Gastroesophageal sphincter (tissue), 4 donors: ENCODE data around the gene TOMM20. TPM values are rescaled to one million over a fixed set of nuclear protein-coding genes. Genes with fewer than 3 reads are reported as not detected.

Source experiments
- ATAC-seq: fragments of 150-250 bp; one replicate; pipeline ENCODE4 v1.9.1; 2016; ENCODE audit warnings: mild to moderate bottlenecking, moderate library complexity
- H3K27ac ChIP-seq, 4 donors: fragments of 200-600 bp; sonication (generic) in 3 of 4; 1 replicate in 3 of 4; 2 replicates in 1 of 4; pipeline ENCODE4 v1.5.1; 2016 to 2019
- H3K27me3 ChIP-seq: fragments of 200-600 bp; sonication (generic); one replicate; pipeline ENCODE4 v1.5.1; 2019
- H3K36me3 ChIP-seq, 2 donors: fragments of 200-600 bp; sonication (generic); one replicate each; pipeline ENCODE4 v1.5.1; 2019; ENCODE audit warnings: control low read depth in 1 of 2
- H3K4me1 ChIP-seq, 3 donors: fragments of 200-600 bp; sonication (generic); 1 replicate in 2 of 3; 2 replicates in 1 of 3; pipeline ENCODE4 v1.5.1; 2016 to 2019; ENCODE audit warnings: control low read depth in 2 of 3
- H3K4me3 ChIP-seq, 2 donors: fragments of 200-600 bp; sonication (generic); one replicate each; pipeline ENCODE4 v1.5.1; 2019; ENCODE audit warnings: mild to moderate bottlenecking in 1 of 2, moderate library complexity in 1 of 2
- H3K9me3 ChIP-seq, 3 donors: fragments of 200-600 bp; sonication (generic); one replicate each; pipeline ENCODE4 v1.5.1; 2017 to 2019; ENCODE audit warnings: control low read depth in 2 of 3
- EP300 ChIP-seq: sonication (generic); formaldehyde crosslinking; IDR thresholded peaks from one replicate; pipeline ENCODE4 v1.6.1; 2017; ENCODE audit warnings: antibody characterized with exemption, mild to moderate bottlenecking
- POLR2A ChIP-seq, 2 donors: fragments of 450-650 bp; IDR thresholded peaks; one replicate each; pipeline ENCODE4 v1.6.1; 2017; ENCODE audit warnings: antibody characterized with exemption in 2 of 2, mild to moderate bottlenecking in 2 of 2, moderate library complexity in 1 of 2
- POLR2AphosphoS5 ChIP-seq: sonication (generic); formaldehyde crosslinking; IDR thresholded peaks from one replicate; pipeline ENCODE4 v1.6.1; 2017; ENCODE audit warnings: antibody characterized with exemption
- WGBS, 2 donors: methylation state at CpG; one replicate each; pipeline ENCODE4 v1.1.5; 2018; ENCODE audit warnings: low coverage in 1 of 2; 5-methylcytosine and 5-hydroxymethylcytosine counted together
- total RNA-seq, 4 donors: library from RNA; depleted of rRNA; stranded (reverse); fragments of >200 nt; gene quantifications; one replicate each; pipeline ENCODE4 v1.1.0, GENCODE V29; 2016
- TF ChIP-seq, protein P1 (sequence below), 4 experiments: fragments of 200-600 bp in 2 of 4; fragments of 450-650 bp in 2 of 4; sonication (generic) in 1 of 4; IDR thresholded peaks; one replicate each; pipeline ENCODE4 v1.5.1; 2017 to 2019; ENCODE audit warnings: antibody characterized with exemption in 4 of 4, mild to moderate bottlenecking in 2 of 4, moderate library complexity in 2 of 4

Gene TOMM20
- total RNA-seq, 4 donors from 2014 or later: 57.8 to 111 (median 99.1) TPM

DNA sequence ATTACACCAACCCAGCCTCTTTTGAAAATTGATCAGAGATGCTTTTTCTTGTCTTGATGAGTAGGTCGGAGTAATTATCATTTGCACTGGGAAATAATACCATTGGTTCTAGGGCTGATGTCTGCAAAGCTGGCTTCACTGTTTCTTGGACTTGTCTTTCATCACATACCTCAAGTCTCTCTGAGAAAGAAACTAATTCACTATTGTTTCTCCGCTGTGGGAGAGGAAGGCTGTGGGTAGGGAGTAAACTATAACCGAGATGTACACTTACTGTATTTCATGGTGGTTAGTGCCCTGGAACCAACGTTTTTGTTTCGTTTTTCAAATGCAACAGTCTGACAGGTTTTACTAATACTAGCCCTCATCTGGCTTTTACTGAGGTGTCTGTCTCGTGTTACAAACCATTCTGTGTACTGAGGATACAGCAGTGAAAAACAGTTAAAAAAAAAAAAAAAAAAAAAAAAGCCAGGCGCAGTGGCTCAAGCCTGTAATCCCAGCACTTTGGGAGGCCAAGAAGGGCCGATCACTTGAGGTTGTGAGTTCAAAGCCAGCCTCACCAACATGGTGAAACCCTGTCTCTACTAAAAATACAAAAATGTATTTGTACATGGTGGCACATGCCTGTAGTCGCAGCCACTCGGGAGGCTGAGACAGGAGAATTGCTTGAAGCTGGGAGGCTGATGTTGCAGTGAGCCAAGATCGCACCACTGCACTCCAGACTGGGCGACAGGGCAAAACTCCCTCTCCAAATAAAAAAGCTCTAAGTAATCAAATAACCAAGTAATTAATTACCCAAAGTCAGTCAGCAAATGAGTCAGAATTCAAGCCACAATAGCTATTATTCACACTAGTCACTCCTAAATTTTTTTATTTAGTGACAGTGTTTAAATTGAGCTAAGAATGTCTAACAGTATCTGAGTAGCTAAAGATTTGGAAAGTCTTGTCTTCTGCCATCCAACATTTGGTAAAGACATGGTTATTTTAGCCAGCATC, 23.3 kb downstream of the TOMM20 start:
- 83 to 91% methylated on average over 4 to 12 of the region's 12 CpGs for WGBS, 2 donors
- Histone ChIP-seq H3K27ac (no peak overlapping the region), H3K4me1 (peaks cover 0 to 16% (median 4%) of the 10 kb centered on the region in 3 donors), H3K4me3 (no peak overlapping the region), H3K9me3 (no peaks in the 10 kb centered on the region), H3K27me3 (no peaks in the 10 kb centered on the region), H3K36me3 (peaks cover 3 to 34% of the 10 kb centered on the region in 2 donors)
- TF ChIP-seq POLR2A (IDR thresholded peaks at IDR 0.05) (no peak), POLR2AphosphoS5 (no peak), EP300 (no peak)
- TF ChIP-seq, protein P1, sequence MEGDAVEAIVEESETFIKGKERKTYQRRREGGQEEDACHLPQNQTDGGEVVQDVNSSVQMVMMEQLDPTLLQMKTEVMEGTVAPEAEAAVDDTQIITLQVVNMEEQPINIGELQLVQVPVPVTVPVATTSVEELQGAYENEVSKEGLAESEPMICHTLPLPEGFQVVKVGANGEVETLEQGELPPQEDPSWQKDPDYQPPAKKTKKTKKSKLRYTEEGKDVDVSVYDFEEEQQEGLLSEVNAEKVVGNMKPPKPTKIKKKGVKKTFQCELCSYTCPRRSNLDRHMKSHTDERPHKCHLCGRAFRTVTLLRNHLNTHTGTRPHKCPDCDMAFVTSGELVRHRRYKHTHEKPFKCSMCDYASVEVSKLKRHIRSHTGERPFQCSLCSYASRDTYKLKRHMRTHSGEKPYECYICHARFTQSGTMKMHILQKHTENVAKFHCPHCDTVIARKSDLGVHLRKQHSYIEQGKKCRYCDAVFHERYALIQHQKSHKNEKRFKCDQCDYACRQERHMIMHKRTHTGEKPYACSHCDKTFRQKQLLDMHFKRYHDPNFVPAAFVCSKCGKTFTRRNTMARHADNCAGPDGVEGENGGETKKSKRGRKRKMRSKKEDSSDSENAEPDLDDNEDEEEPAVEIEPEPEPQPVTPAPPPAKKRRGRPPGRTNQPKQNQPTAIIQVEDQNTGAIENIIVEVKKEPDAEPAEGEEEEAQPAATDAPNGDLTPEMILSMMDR (IDR thresholded peaks at IDR 0.05): no peak
- ATAC-seq: no peak

DNA sequence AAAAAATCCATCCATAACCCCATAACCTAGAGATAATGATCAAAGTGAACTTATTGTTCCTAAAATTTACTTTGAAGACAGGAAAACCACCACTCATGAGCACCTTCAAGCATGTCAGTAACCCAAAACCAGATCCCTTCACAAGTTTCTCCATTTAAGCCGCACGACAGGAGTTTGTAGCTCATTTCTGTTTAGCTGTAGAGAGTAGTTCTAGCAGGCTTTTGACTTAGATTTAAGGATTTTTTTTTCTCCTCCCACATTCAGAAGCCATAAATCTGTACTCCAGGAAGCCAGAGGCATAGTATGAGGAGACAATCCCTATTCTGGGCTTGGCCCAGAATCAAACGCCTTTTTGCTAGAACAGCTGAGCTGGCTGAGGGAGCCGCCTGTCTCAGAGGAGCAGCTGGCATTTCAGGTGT, 25.6 kb downstream of the TOMM20 start:
- TF ChIP-seq POLR2A (IDR thresholded peaks at IDR 0.05): no peak
- TF ChIP-seq, protein P1 (IDR thresholded peaks at IDR 0.05): no peak
- 69 to 70% methylated on average over 4 of the region's 4 CpGs for WGBS, 2 donors
- Histone ChIP-seq H3K4me3 (no peak overlapping the region), H3K27ac (no peak overlapping the region), H3K36me3 (peaks cover 0 to 10% of the 10 kb centered on the region in 2 donors), H3K27me3 (no peaks in the 10 kb centered on the region), H3K9me3 (no peaks in the 10 kb centered on the region), H3K4me1 (peaks cover 0 to 16% (median 4%) of the 10 kb centered on the region in 3 donors)
- no peak for ATAC-seq

DNA sequence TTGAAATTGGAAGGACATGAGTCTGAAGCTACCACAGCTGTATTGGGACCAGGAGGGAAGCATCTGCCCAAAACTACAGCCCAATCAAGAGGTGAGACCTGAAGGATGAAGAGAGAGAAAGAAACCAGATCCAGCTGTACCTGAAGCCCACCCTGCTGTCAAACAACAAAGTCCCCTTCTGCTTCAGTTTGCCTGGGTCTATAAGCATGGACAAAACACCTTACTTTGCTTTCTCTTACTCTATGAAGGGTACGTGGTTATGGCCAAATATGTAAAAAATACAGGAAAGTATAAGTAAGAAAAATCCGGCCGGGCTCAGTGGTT, 26.4 kb downstream of the TOMM20 start:
- peaks cover 0 to 16% (median 4%) of the 10 kb centered on the region in 3 donors for H3K4me1 ChIP-seq
- ATAC-seq: no peak
- 93 to 94% methylated on average over 3 of the region's 3 CpGs for WGBS, 2 donors

DNA sequence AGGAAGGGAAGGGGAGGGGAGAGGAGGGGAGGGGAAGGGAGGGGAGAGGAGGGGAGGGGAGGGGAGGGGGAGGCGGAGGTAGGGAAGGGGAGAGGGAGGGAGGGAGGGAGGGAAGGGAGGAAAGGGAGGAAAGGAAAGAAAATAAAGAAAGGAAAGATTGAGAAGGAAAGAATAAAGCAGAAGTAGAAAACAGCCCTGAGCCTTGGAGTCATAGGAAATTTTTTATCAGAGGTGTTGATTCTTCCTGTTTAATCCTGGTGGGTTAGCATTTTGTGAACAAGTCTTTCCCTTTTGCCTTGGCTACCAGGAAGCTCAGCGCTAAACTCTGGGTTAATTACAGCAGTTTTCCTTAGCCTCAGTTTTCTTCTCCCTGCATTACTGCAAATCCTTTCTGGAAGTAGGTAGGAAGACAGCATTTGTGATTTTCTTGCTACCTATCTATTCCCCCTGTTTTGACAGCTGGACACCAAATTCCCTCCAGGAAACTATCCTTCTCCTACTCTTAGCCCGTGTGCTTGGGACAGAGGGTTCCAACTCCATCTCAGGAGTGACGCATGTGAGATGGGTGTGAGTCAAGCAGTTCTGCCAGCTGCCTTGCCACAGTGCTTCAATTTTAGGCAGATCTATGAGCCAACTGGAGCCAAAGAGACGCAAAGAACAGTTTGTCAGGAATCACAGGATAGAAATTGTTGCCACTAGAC, 26.9 kb downstream of the TOMM20 start:
- no peak for ATAC-seq
- Histone ChIP-seq H3K4me3 (no peak overlapping the region), H3K4me1 (peaks cover 0 to 16% (median 4%) of the 10 kb centered on the region in 3 donors), H3K27ac (no peak overlapping the region), H3K9me3 (no peaks in the 10 kb centered on the region), H3K36me3 (no peaks in the 10 kb centered on the region), H3K27me3 (no peaks in the 10 kb centered on the region)
- WGBS, 2 donors: 93 to 100% methylated on average over 1 to 2 of the region's 5 CpGs
- TF ChIP-seq EP300 (no peak), POLR2AphosphoS5 (no peak), POLR2A (IDR thresholded peaks at IDR 0.05) (no peak)
- TF ChIP-seq, protein P1 (IDR thresholded peaks at IDR 0.05): no peak

More for the DNA sequence above, 26.4 kb downstream of the TOMM20 start:
- Histone ChIP-seq H3K9me3 (no peaks in the 10 kb centered on the region), H3K27ac (no peak overlapping the region), H3K27me3 (no peaks in the 10 kb centered on the region), H3K4me3 (no peak overlapping the region), H3K36me3 (peaks cover 0 to 2% of the 10 kb centered on the region in 2 donors)
- TF ChIP-seq POLR2A (IDR thresholded peaks at IDR 0.05): no peak
- TF ChIP-seq, protein P1 (IDR thresholded peaks at IDR 0.05): no peak
- TF ChIP-seq EP300: no peak
- TF ChIP-seq POLR2AphosphoS5: no peak
